ENCODE data around the gene AP5Z1. TPM values are rescaled to one million over a fixed set of nuclear protein-coding genes. Genes with fewer than 3 reads are reported as not detected.

The AP5Z1 gene
- total RNA-seq, 1 donor from 2014 or later = 13.4 TPM

DNA sequence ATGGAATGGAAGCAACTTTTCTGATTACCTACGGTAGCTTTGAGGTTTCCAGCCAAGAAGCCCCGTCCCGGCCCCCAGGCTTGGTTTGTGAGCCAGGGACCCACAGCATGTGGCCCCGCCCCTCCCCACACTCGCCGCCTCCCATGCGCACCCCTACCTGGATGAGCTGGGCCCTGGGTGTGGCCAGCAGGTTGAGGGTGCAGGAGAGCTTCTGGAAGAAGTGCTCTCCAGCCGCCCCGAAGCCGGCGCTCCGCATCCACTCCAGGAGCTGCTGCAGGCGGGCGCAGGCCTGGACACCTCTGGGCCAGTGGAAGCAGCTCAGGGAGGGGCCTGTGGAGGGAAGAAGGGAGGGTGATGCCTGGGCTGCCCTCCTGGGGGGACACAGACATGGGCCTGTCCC, 39.7 kb downstream of the AP5Z1 start:
- Histone ChIP-seq H3K27ac (replicated peaks) (no peak overlapping the region), H3K36me3 (peaks cover 12% of the 10 kb centered on the region)
- TF ChIP-seq, protein P1, sequence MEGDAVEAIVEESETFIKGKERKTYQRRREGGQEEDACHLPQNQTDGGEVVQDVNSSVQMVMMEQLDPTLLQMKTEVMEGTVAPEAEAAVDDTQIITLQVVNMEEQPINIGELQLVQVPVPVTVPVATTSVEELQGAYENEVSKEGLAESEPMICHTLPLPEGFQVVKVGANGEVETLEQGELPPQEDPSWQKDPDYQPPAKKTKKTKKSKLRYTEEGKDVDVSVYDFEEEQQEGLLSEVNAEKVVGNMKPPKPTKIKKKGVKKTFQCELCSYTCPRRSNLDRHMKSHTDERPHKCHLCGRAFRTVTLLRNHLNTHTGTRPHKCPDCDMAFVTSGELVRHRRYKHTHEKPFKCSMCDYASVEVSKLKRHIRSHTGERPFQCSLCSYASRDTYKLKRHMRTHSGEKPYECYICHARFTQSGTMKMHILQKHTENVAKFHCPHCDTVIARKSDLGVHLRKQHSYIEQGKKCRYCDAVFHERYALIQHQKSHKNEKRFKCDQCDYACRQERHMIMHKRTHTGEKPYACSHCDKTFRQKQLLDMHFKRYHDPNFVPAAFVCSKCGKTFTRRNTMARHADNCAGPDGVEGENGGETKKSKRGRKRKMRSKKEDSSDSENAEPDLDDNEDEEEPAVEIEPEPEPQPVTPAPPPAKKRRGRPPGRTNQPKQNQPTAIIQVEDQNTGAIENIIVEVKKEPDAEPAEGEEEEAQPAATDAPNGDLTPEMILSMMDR (IDR thresholded peaks at IDR 0.05; ENCODE audit: borderline replicate concordance) = no peak

GRCh38 chr7:4815609-4816418, 40.4 kb downstream of the AP5Z1 start:
- TF ChIP-seq, protein P1 (IDR thresholded peaks at IDR 0.05; ENCODE audit: borderline replicate concordance) = no peak

More for the DNA sequence above, 39.7 kb downstream of the AP5Z1 start:
- DNase-seq = no peak
- intact Hi-C loops (cut with micrococcal nuclease) = no loop called here
- H3K4me1 ChIP-seq = peaks cover 15% of the 10 kb centered on the region
- no peaks in the 10 kb centered on the region for H3K27me3 ChIP-seq (ENCODE audit: low read depth)
- H3K9me3 ChIP-seq (replicated peaks) = no peaks in the 10 kb centered on the region
- no peak overlapping the region for H3K4me3 ChIP-seq

DNA sequence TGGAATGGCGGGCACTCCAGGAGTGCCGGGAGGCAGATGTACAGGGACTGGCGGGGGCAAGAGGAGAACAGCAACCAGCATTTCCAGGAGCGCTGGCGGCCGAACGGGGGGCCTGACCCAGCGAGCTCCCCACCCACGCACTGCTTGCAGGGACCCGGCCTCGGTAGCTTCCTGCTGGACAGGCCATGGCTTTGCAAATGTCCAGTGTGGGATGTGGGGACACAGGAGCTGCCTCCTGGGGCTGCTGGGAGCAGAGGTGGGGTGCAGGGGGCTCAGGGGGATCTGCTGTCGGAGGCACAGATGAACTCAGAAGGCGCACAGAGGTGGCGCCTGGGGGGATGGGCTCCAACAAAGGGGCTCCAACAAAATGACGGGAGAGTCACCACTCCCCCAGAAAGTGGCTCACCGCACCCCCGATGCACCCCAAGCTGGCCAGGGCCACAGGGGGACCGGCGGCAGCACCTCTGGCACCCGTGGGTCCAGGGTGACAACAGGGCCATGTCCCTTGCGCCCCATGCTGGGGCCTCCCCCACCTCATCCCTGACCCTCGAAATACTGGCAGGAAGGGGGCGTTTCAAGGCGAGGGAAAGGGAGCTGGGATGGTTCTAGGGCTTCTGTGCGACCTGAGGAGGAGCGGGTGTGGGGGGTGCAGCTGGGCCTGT, 41.1 kb downstream of the AP5Z1 start:
- Histone ChIP-seq H3K4me1 (peaks cover 29% of the 10 kb centered on the region), H3K9me3 (replicated peaks) (no peaks in the 10 kb centered on the region), H3K27me3 (ENCODE audit: low read depth) (peaks cover 5% of the 10 kb centered on the region), H3K4me3 (no peak overlapping the region), H3K36me3 (peaks cover 12% of the 10 kb centered on the region), H3K27ac (replicated peaks) (no peak overlapping the region)
- TF ChIP-seq, protein P1 (IDR thresholded peaks at IDR 0.05; ENCODE audit: borderline replicate concordance) = no peak
- DNase-seq = no peak
- intact Hi-C loops (cut with micrococcal nuclease) = no loop called here

More at GRCh38 chr7:4815609-4816418, 40.4 kb downstream of the AP5Z1 start:
- H3K27ac ChIP-seq (replicated peaks) = no peak overlapping the region
- H3K4me1 ChIP-seq = peaks cover 22% of the 10 kb centered on the region
- H3K36me3 ChIP-seq = peaks cover 12% of the 10 kb centered on the region
- intact Hi-C loops (cut with micrococcal nuclease) = no loop called here
- no peaks in the 10 kb centered on the region for H3K9me3 ChIP-seq (replicated peaks)
- peaks cover 3% of the 10 kb centered on the region for H3K27me3 ChIP-seq (ENCODE audit: low read depth)
- H3K4me3 ChIP-seq = no peak overlapping the region
- DNase-seq = no peak

GRCh38 chr7:4817178-4817901, 41.9 kb downstream of the AP5Z1 start:
- H3K9me3 ChIP-seq (replicated peaks) = no peaks in the 10 kb centered on the region
- H3K27me3 ChIP-seq (ENCODE audit: low read depth) = peaks cover 5% of the 10 kb centered on the region
- H3K4me3 ChIP-seq = no peak overlapping the region
- intact Hi-C loops (cut with micrococcal nuclease) = no loop called here
- no peak overlapping the region for H3K27ac ChIP-seq (replicated peaks)
- TF ChIP-seq, protein P1 (IDR thresholded peaks at IDR 0.05; ENCODE audit: borderline replicate concordance) = no peak
- no peak for DNase-seq
- peaks cover 31% of the 10 kb centered on the region for H3K4me1 ChIP-seq
- H3K36me3 ChIP-seq = peaks cover 12% of the 10 kb centered on the region

GRCh38 chr7:4818000-4818794, 42.8 kb downstream of the AP5Z1 start:
- Histone ChIP-seq H3K36me3 (peaks cover 12% of the 10 kb centered on the region), H3K4me3 (no peak overlapping the region), H3K27me3 (ENCODE audit: low read depth) (peaks cover 5% of the 10 kb centered on the region), H3K9me3 (replicated peaks) (no peaks in the 10 kb centered on the region), H3K27ac (replicated peaks) (peak overlapping the region; percentile 80), H3K4me1 (peaks cover 31% of the 10 kb centered on the region)
- intact Hi-C loops (cut with micrococcal nuclease) = no loop called here
- DNase-seq = no peak
- TF ChIP-seq, protein P1 (IDR thresholded peaks at IDR 0.05; ENCODE audit: borderline replicate concordance) = no peak

Measured in left ventricle myocardium inferior (tissue), 1 donor.